Measurements from ENCODE around the gene DUS3L. TPM values are rescaled to one million over a fixed set of nuclear protein-coding genes. Genes with fewer than 3 reads are reported as not detected.

The DUS3L gene
- total RNA-seq, 1 donor from 2014 or later = 35.1 TPM

DNA sequence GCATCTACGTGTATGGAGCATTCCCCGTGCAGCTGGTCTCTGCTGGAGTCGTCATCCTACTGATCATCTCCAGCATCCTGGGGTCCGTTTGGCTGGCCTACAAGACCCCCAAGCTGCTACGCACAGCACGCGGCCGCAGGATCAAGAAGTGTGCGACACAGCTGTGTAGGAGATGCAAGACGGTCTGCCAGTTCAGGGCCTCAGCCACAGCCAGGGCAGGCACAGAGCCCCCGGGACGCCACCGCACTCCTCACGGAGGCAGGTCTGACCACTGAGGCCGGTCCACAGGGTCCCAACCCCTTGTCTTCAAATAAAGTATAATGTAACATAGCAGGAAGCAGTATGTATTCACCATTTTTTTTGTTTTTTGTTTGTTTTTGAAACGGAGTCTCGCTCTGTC, 12.6 kb downstream of the DUS3L start:
- no peak overlapping the region for H3K4me3 ChIP-seq (ENCODE audit: low read depth, low read length)
- no peak for DNase-seq (ENCODE audit: low read depth)
- TF ChIP-seq, protein P1, sequence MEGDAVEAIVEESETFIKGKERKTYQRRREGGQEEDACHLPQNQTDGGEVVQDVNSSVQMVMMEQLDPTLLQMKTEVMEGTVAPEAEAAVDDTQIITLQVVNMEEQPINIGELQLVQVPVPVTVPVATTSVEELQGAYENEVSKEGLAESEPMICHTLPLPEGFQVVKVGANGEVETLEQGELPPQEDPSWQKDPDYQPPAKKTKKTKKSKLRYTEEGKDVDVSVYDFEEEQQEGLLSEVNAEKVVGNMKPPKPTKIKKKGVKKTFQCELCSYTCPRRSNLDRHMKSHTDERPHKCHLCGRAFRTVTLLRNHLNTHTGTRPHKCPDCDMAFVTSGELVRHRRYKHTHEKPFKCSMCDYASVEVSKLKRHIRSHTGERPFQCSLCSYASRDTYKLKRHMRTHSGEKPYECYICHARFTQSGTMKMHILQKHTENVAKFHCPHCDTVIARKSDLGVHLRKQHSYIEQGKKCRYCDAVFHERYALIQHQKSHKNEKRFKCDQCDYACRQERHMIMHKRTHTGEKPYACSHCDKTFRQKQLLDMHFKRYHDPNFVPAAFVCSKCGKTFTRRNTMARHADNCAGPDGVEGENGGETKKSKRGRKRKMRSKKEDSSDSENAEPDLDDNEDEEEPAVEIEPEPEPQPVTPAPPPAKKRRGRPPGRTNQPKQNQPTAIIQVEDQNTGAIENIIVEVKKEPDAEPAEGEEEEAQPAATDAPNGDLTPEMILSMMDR (conservative IDR thresholded peaks at IDR 0.05; ENCODE audit: low read depth, low read length) = no peak

DNA sequence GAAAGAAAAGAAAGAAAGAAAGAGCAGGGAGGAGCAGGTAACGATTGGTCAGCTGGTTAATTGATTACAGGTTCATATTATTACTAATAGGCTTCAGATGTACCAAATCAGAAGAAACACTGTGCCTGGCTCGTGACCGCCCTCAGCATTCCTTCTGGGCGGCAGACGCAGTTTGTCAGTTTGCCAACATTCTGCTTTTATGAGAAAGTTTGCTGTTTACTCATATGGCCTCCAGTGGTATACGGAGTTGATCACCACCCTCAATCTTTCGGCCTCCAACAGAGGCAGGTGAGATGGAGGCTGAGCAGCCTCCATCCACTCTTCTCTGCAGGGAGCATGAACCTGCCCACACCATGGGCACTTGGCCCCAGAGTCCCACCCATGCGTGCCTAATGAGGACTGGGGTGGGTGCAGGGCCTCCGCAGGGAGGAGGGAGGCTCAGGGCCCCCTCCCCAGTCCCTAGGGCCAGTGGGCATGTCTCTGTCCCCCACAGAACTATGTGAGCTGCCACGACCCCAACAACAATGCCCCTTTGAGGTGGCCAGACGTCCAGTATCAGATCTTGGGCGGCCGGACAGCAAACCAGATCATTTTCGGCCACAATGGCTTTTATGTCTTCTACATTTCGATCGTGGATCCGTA, 15.2 kb downstream of the DUS3L start:
- TF ChIP-seq, protein P1 (conservative IDR thresholded peaks at IDR 0.05; ENCODE audit: low read depth, low read length) = no peak
- H3K4me3 ChIP-seq (ENCODE audit: low read depth, low read length) = no peak overlapping the region
- no peak for DNase-seq (ENCODE audit: low read depth)

DNA sequence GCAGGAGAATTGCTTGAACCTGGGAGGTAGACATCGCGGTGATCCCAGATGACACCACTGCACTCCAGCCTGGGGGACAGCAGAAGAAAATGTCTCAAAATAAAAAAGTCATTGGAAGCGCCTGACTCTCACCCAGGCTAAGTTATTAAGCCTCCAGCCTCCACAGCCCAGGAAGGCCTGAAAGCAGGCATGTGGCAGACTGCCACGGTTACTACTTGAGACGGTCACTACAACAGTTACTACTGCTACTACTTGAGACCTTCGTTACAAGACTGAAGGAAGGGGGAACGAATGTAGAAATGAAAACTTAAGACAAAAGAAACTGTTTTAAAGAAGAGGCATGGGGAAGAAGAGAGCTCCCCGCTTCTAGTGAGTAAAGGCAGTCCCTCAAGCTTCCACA, 16.0 kb downstream of the DUS3L start:
- DNase-seq (ENCODE audit: low read depth) = no peak
- no peak overlapping the region for H3K4me3 ChIP-seq (ENCODE audit: low read depth, low read length)
- TF ChIP-seq, protein P1 (conservative IDR thresholded peaks at IDR 0.05; ENCODE audit: low read depth, low read length) = no peak

DNA sequence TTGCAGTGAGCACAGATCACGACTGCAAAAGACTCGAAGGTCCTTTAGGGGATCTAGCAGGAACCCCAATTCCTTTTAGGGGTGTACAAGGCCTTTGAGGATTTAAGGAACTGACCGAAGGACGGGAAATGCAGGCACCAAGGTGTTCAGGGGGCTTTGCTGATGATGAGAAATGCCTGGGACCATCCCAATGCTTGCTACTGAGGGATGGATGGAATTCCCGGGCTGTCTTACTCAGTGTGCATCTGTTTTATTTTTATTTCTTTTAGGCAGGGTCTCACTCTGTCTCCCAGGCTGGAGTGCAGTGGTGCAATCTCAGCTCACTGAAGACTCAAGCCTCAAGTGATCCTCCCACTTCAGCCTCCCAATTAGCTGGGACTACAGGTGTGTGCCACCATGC, 17.7 kb downstream of the DUS3L start:
- TF ChIP-seq, protein P1 (conservative IDR thresholded peaks at IDR 0.05; ENCODE audit: low read depth, low read length) = no peak
- no peak for DNase-seq (ENCODE audit: low read depth)
- H3K4me3 ChIP-seq (ENCODE audit: low read depth, low read length) = no peak overlapping the region

DNA sequence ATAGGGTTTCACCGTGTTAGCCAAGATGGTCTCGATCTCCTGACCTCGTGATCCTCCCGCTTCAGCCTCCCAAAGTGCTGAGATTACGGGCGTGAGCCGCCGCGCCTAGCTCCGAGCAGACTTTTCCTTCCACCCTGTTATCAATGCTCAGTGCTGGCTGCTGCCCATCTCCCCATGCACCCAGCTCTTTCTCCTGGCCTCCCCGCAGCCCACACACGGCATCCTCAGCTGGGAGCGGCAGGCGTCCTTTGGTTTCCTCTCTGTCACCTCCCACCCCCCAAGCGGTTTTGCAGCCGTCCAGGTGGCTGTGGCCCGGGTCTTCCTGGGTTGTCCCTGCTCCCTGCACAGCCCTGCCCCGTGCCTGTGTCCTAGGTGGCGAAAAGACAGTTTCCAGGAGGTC, 18.5 kb downstream of the DUS3L start:
- TF ChIP-seq, protein P1 (conservative IDR thresholded peaks at IDR 0.05; ENCODE audit: low read depth, low read length) = no peak
- H3K4me3 ChIP-seq (ENCODE audit: low read depth, low read length) = no peak overlapping the region
- no peak for DNase-seq (ENCODE audit: low read depth)

DNA sequence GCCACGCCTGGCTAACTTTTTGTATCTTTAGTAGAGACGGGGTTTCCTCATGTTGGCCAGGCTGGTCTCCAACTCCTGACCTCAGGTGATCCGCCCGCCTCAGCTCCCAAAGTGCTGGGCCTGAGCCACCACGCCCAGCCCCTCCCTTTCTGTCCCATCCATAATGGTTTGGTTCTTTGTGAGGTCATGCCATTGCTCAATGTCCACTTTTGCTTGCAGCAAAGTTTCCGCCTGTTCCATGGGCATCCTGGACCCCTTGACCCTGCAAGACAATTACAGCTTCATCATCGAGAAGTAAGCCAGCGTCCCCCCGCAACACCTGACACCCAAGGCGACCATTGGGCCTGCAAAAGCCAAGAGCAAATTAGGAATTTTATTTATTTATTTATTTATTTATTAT, 23.0 kb downstream of the DUS3L start:
- H3K4me3 ChIP-seq (ENCODE audit: low read depth, low read length) = no peak overlapping the region
- DNase-seq (ENCODE audit: low read depth) = no peak
- TF ChIP-seq, protein P1 (conservative IDR thresholded peaks at IDR 0.05; ENCODE audit: low read depth, low read length) = no peak

DNA sequence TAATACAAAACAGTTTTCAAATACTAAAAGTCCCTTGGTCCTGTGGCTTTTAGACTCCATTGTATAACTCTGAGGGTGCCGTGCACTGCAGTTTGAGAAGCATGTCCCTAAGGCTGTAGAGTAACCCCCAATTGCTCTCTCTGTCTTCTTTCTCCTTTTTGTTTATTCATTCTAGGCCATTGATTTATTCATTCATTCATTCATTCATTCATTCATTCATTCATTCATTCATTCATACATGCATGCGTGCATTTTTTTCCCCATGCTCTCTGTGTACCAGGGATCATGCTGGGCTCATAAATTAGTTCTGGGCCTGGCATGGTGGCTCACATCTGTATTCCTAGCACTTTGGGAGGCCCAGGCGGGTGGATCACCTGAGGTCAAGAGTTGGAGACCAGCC, 25.7 kb downstream of the DUS3L start:
- DNase-seq (ENCODE audit: low read depth) = no peak

More for the DNA sequence above, 25.7 kb downstream of the DUS3L start:
- H3K4me3 ChIP-seq (ENCODE audit: low read depth, low read length) = no peak overlapping the region
- TF ChIP-seq, protein P1 (conservative IDR thresholded peaks at IDR 0.05; ENCODE audit: low read depth, low read length) = no peak
